Lower lobe of right lung (tissue), 2 donors: ENCODE results near the gene NSD2. TPM values are rescaled to one million over a fixed set of nuclear protein-coding genes. Genes with fewer than 3 reads are reported as not detected.

Experiments
- ATAC-seq, 2 donors: fragments of 200-7000 bp; cut with Tn5 transposase; one replicate each; pipeline ENCODE4 v1.9.1; 2020 to 2022; ENCODE audit warnings: mild to moderate bottlenecking in 2 of 2, moderate library complexity in 2 of 2
- DNase-seq: peaks from one replicate; pipeline ENCODE4 v3.0.0-alpha.2; 2020
- H3K27ac ChIP-seq: fragments of 200-600 bp; one replicate; pipeline ENCODE4 v1.8.0; 2022
- H3K27me3 ChIP-seq: fragments of 200-600 bp; one replicate; pipeline ENCODE4 v1.8.0; 2022; ENCODE audit warnings: low read depth
- H3K36me3 ChIP-seq: fragments of 200-600 bp; one replicate; pipeline ENCODE4 v1.8.0; 2022; ENCODE audit warnings: mild to moderate bottlenecking
- H3K4me1 ChIP-seq: fragments of 200-600 bp; one replicate; pipeline ENCODE4 v1.8.0; 2022
- H3K4me3 ChIP-seq: fragments of 200-600 bp; one replicate; pipeline ENCODE4 v1.8.0; 2022; ENCODE audit warnings: mild to moderate bottlenecking
- H3K9me3 ChIP-seq: fragments of 200-600 bp; one replicate; pipeline ENCODE4 v1.8.0; 2022
- CTCF ChIP-seq: fragments of 200-600 bp; IDR thresholded peaks from one replicate; pipeline ENCODE4 v1.8.0; 2022; ENCODE audit warnings: antibody characterized with exemption, mild to moderate bottlenecking
- intact Hi-C: fragments of 100-400 bp; cut with DNase I; formaldehyde crosslinking; loops from one replicate; pipeline ENCODE4 v1.11.0; 2022
- total RNA-seq: library from RNA; stranded (reverse); fragmentation: NEBNext Ultra II Directional; extraction: Animal tissue kit (Norgen Biotek cat#: 25700); gene quantifications from one replicate; pipeline ENCODE4 v1.2.1, GENCODE V29; 2021
- donor health status: DM: no; HTN: yes; CAD: no; lungs with severe emphysema.

Gene NSD2
- total RNA-seq, 1 donor from 2014 or later = 52.9 TPM

- no peak for TF ChIP-seq CTCF
- H3K27me3 ChIP-seq = no peaks in the 10 kb centered on the region
- ATAC-seq (peak in 1 of 2 donors; percentile 56), DNase-seq (no peak)
- no peaks in the 10 kb centered on the region for H3K4me1 ChIP-seq
- no peak overlapping the region for H3K4me3 ChIP-seq
- intact Hi-C loops = no loop called here
- peaks cover 83% of the 10 kb centered on the region for H3K36me3 ChIP-seq
- no peak overlapping the region for H3K27ac ChIP-seq
- H3K9me3 ChIP-seq = no peaks in the 10 kb centered on the region
These were observed 68.7 kb downstream of the NSD2 start for GRCh38 chr4:1939664-1940509.

GRCh38 chr4:1940566-1940965 lies 69.4 kb downstream of the NSD2 start:
- Histone ChIP-seq H3K27ac (no peak overlapping the region), H3K4me1 (no peaks in the 10 kb centered on the region), H3K27me3 (no peaks in the 10 kb centered on the region), H3K4me3 (no peak overlapping the region), H3K9me3 (no peaks in the 10 kb centered on the region), H3K36me3 (peaks cover 80% of the 10 kb centered on the region)
- ATAC-seq (peak in 1 of 2 donors; percentile 35), DNase-seq (no peak)
- no peak for TF ChIP-seq CTCF
- intact Hi-C loops = no loop called here

- Histone ChIP-seq H3K9me3 (no peaks in the 10 kb centered on the region), H3K36me3 (peaks cover 63% of the 10 kb centered on the region), H3K4me3 (no peak overlapping the region), H3K27me3 (no peaks in the 10 kb centered on the region), H3K4me1 (no peaks in the 10 kb centered on the region), H3K27ac (no peak overlapping the region)
- intact Hi-C loops = no loop called here
- DNase-seq (no peak), ATAC-seq (no peak)
- no peak for TF ChIP-seq CTCF
These were observed 72.7 kb downstream of the NSD2 start for GRCh38 chr4:1943928-1944327.

- H3K27ac ChIP-seq = no peak overlapping the region
- no peaks in the 10 kb centered on the region for H3K4me1 ChIP-seq
- TF ChIP-seq CTCF = no peak
- no peaks in the 10 kb centered on the region for H3K27me3 ChIP-seq
- H3K36me3 ChIP-seq = peaks cover 49% of the 10 kb centered on the region
- intact Hi-C loops = no loop called here
- DNase-seq = no peak
- ATAC-seq = no peak
- H3K4me3 ChIP-seq = no peak overlapping the region
- no peaks in the 10 kb centered on the region for H3K9me3 ChIP-seq
These were observed 74.1 kb downstream of the NSD2 start for GRCh38 chr4:1945124-1945895.

- Histone ChIP-seq H3K9me3 (no peaks in the 10 kb centered on the region), H3K27me3 (no peaks in the 10 kb centered on the region), H3K4me3 (no peak overlapping the region), H3K36me3 (peaks cover 43% of the 10 kb centered on the region), H3K27ac (no peak overlapping the region), H3K4me1 (no peaks in the 10 kb centered on the region)
- DNase-seq (no peak), ATAC-seq (no peak)
- TF ChIP-seq CTCF = no peak
- intact Hi-C loops = no loop called here
These were observed 74.7 kb downstream of the NSD2 start for GRCh38 chr4:1945912-1946311.
